Measurements from ENCODE around the gene EPHA8.

The EPHA8 gene

GRCh38 chr1:22569269-22569668, 6.0 kb downstream of the EPHA8 start:
- no peak for DNase-seq

- DNase-seq, result no peak
These were observed 7.0 kb downstream of the EPHA8 start for GRCh38 chr1:22570140-22570909.

- DNase-seq, result no peak
These were observed 9.5 kb downstream of the EPHA8 start for GRCh38 chr1:22572818-22573217.

- DNase-seq, result no peak
These were observed 9.9 kb downstream of the EPHA8 start for GRCh38 chr1:22573237-22573636.

GRCh38 chr1:22575532-22576149, 12.4 kb downstream of the EPHA8 start:
- no peak for DNase-seq

GRCh38 chr1:22576150-22576544, 12.9 kb downstream of the EPHA8 start:
- DNase-seq, result no peak

- DNase-seq, result no peak
These were observed 13.3 kb downstream of the EPHA8 start for GRCh38 chr1:22576617-22577016.

GRCh38 chr1:22578732-22579361, 15.6 kb downstream of the EPHA8 start:
- no peak for DNase-seq

- no peak for DNase-seq
These were observed 16.4 kb downstream of the EPHA8 start for GRCh38 chr1:22579541-22580155.

- no peak for DNase-seq
These were observed 19.7 kb downstream of the EPHA8 start for GRCh38 chr1:22582661-22583635.

GRCh38 chr1:22584001-22584562, 20.8 kb downstream of the EPHA8 start:
- DNase-seq, result no peak

- no peak for DNase-seq
These were observed 21.7 kb downstream of the EPHA8 start for GRCh38 chr1:22584970-22585369.

- no peak for DNase-seq
These were observed 22.2 kb downstream of the EPHA8 start for GRCh38 chr1:22585471-22585870.

GRCh38 chr1:22586356-22587130, 23.3 kb downstream of the EPHA8 start:
- no peak for DNase-seq

GRCh38 chr1:22587247-22587646, 24.0 kb downstream of the EPHA8 start:
- no peak for DNase-seq

GRCh38 chr1:22588899-22589422, 25.7 kb downstream of the EPHA8 start:
- DNase-seq, result no peak

GRCh38 chr1:22591576-22591975, 28.3 kb downstream of the EPHA8 start:
- DNase-seq, result no peak

- no peak for DNase-seq
These were observed 28.8 kb downstream of the EPHA8 start for GRCh38 chr1:22592051-22592450.

- no peak for DNase-seq
These were observed 29.9 kb downstream of the EPHA8 start for GRCh38 chr1:22592919-22593790.

- DNase-seq, result no peak
These were observed 31.1 kb downstream of the EPHA8 start for GRCh38 chr1:22594396-22594795.
